HG03196 (cell line): ENCODE results near the gene LRRC3C.

ENCODE experiments used
- ATAC-seq: cut with Tn5 transposase; IDR thresholded peaks from one replicate; pipeline ENCODE4 v1.9.1; 2021; ENCODE audit not compliant: unreplicated experiment

The LRRC3C gene

GRCh38 chr17:39923836-39924690 is 3.5 kb upstream of the LRRC3C start:
- no peak for ATAC-seq

GRCh38 chr17:39924691-39925055 is 2.9 kb upstream of the LRRC3C start:
- no peak for ATAC-seq

GRCh38 chr17:39925282-39926134 is 2.0 kb upstream of the LRRC3C start:
- no peak for ATAC-seq

GRCh38 chr17:39926135-39926587 is 1.4 kb upstream of the LRRC3C start:
- ATAC-seq, result no peak

GRCh38 chr17:39926588-39927100 is 888 bp upstream of the LRRC3C start:
- peak; percentile 17 for ATAC-seq

DNA sequence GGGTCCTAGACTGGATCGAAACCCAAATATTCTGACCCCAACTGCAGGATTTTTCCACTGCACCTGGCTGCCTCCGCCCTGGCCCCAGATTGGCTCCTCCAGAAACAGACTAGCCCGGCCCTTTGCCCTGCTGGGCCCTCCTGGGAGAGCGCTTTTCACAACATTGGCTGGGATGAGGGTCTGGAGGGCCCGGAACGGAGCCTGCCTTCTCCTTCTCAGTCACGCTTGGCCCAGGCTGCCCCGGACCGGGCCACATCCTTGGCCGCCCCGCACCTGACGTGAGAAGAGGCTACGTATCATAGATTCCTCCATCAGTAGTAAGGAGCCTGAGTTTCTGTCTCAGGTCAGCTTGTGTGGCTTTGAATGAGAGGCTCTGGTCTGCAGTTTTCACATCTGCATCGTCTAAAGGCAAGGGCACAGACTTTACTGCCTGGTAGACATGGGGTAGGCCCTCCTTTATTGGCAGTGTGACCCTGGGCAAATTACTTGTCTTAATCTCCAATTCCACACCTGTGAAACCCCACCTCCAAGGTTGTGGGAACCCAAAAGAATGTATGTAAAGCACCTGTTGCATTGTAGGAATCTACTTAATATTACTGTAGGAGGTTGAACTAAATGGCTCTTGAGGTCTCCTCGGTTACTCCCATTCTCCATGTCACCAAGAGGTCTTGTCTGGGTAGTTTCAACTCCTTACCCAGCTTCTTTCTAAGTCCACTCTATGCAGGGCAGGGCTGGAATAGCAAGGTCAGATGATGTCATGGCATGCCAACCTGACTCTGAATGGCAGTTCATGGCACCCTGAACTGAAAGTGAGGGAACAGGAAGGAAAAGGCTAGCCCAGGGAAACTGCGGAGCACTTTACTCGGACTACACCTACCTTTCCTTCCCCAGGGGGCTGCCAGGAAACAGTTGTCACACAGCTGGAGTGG is 661 bp downstream of the LRRC3C start:
- ATAC-seq, result peak; percentile 5

- no peak for ATAC-seq
Observed at GRCh38 chr17:39928858-39929645, 1.5 kb downstream of the LRRC3C start.

DNA sequence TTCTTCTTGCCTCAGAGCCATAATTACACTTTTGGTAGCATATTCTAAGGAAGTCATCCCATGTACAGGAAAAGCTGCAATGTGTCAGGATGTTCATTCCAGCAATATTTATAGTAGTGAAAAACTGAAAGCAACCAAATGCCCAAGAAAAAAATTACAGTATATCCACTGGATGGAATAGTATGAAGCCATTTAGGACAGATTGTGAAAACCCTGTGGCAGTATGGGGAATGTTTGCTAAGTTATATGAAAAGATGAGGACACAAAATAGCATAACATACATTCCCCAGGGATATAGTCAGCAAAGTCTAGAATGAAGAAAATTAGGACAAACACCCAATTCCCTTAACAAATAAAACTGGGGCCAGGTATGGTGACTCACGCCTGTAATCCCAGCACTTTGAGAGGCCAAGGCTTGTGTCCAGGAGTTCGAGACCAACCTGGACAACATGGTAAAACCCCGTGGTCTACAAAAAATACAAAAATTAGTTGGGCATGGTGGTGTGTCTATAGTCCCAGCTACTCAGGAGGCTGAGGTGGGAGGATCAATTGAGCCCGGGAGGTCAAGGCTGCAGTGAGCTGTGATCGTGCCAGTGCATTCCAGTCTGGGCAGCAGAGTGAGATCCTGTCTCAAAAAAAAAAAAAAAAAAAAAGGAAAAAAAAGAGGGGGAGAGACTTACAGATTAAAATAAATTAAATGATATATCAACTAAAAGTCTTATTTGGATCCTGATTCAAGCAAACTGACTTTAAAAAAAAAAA is 2.3 kb downstream of the LRRC3C start:
- no peak for ATAC-seq

DNA sequence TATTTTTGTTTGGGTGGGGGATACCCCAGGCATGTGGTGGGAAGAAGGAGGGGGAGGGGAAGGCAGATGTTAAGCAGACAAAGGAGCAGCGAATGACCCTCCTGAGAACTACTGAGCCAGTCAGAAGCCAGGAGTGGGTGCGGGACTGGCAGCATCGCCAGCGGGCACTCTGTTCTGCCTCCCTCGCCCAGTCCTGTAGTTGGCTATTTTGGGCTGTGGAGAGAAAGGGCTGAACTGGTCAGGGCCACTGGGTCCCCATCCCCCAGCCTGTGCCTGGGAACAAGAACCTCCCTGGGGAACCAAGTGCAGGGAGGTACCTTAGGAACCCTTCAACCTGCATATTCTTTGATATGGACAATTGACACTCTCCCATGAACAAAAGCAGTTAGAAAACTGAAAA is 6.4 kb downstream of the LRRC3C start:
- ATAC-seq, result no peak

DNA sequence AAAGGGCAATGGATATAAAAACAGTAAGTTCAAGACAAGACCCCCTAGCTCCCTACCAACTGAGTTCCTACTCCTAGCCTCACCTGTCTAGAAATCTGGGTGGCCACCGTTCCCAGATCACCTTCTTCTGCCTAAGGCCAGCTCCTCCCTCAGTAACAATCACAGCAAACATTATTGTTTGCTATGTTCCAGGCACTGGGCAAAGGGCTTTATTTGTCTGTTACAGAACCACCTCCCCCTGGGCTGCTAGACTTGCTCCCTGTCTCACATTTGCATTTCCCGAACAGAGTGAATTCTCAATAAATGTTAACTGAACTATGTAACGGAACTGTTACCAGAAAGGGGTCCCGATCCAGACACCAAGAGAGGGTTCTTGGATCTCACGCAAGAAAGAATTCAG is 6.8 kb downstream of the LRRC3C start:
- no peak for ATAC-seq

- no peak for ATAC-seq
Observed at GRCh38 chr17:39935909-39936308, 8.4 kb downstream of the LRRC3C start.

GRCh38 chr17:39937447-39937846 is 9.9 kb downstream of the LRRC3C start:
- ATAC-seq, result no peak

DNA sequence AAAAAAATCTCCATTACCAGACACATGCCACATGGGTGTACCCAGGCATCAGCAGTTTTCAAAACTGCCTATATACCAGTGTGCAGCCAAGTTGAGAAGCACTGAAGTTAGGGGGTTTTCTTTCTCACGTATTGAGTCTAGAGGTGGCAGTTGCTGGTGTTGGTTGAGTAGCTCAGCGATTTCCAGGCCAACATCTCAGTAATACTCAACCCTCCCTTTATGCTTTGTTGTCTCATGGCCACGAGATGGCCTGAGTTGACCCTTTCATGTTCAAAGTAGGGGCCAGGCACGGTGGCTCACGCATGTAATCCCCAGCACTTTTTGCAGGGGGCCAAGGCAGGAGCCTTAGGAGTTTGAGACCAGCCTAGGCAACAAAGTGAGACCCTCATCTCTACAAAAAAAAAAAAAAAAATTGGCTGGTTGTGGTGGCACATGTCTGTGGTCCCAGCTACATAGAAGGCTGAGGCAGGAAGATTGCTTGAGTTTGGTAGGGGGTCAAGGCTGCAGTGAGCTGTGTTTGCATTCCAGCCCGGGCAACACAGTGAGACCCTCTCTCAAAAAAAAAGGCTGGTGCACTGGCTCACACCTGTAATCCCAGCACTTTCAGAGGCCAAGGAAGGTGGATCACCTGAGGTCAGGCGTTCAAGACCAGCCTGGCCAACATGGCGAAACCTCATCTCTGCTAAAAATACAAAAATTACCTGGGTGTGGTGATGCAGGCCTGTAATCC is 10.8 kb downstream of the LRRC3C start:
- ATAC-seq, result no peak

GRCh38 chr17:39939106-39939505 is 11.6 kb downstream of the LRRC3C start:
- ATAC-seq, result no peak

DNA sequence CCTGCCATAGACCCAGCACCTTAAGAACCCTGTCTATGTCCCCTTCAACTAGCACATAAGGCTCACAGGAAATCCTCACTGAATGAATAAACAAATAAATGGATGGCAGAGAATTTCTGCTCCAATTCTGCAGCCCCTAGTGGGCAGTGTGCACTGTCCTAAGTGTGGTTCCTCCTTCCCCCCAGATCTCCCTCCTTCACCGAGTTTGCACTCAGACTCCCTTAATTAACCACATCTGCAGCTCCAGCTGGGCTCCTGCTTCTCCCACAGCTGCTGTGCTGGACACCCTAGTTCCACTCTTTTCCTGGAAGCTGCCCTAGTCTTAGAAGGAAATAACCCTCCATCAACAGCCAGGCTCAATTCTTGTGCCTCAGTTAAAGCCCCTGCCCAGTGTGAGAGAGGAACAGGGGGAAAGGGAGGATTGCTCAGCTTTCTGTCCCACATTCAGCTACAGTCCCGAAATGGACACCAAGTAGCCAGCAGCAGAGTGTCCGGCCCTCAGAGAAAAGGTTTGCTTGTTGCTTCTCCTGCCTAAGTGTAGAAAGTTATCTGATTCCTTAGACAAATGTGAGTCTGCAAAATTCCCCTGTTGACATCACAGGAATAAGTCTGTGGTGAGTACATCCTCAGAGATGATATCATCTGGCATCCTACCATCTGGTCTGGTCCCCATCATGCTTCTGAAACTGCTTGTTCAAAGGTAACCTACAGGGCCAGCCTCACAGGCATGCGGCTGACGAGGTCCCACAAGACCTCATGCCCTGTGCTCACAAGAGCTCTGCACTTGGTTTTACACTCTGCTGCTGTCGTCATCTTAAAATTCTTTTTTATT is 12.3 kb downstream of the LRRC3C start:
- no peak for ATAC-seq

- no peak for ATAC-seq
Observed at GRCh38 chr17:39943702-39944392, 16.3 kb downstream of the LRRC3C start.

DNA sequence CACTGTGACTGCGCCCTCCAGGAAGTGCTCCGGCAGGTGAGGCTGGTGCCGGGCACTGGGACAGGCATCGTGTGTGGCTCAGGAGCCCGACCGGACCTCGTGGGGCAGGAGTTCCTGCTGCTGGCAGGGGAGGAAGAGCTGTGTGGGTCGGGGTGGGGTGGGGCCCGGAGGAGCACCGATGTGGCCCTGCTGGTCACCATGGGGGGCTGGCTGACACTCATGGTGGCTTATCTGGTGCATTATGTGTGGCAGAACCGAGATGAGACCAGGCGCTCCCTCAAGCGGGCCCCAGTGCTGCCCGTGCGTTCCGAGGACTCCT is 16.8 kb downstream of the LRRC3C start:
- ATAC-seq, result no peak
